HepG2 (cell line): ENCODE data around the gene GCHFR. TPM values are rescaled to one million over a fixed set of nuclear protein-coding genes. Genes with fewer than 3 reads are reported as not detected.

Experiments
- ATAC-seq: fragments of 200-7000 bp; cut with Tn5 transposase; 3 replicates; pipeline ENCODE4 v1.9.1; 2020; ENCODE audit warnings: mild to moderate bottlenecking, moderate library complexity
- BruUV-seq: library from RNA; stranded (reverse); fragments of 400-500 nt; replicated peaks from 2 replicates; lab custom pipeline; 2021; lab: Mats Ljungman, UMichigan
- CTCF ChIA-PET: fragments of 300-600 bp; formaldehyde crosslinking; extraction: SDS; loops from one replicate; lab custom pipeline; 2021; ENCODE audit warnings: low total read pairs, inconsistent platforms, low intra/inter-chr PET ratio; lab: Yijun Ruan, JAX
- POLR2A ChIA-PET: fragments of 350-600 bp; sonication (Branson Sonifier 250); formaldehyde crosslinking; loops from one replicate; lab custom pipeline; 2020; ENCODE audit warnings: antibody characterized with exemption, inconsistent platforms; lab: Yijun Ruan, JAX
- DNase-seq: peaks from one replicate; pipeline ENCODE4 v3.0.0-alpha.2; 2015; ENCODE audit warnings: low spot score
- FAIRE-seq: peaks from 3 replicates; lab custom pipeline; 2011; peaks lifted over from hg19 to GRCh38; lab: Jason Lieb, UNC
- H2AFZ ChIP-seq: one replicate; pipeline ENCODE4 v1.6.1; 2011; ENCODE audit warnings: low read length, inconsistent platforms
- H3K27ac ChIP-seq: fragments of 300-600 bp; 3 replicates; pipeline ENCODE4 v1.8.0; 2011; ENCODE audit warnings: mixed run types, mild to moderate bottlenecking, mixed read lengths, low read length, inconsistent platforms; ENCODE audit not compliant: insufficient read depth; ENCODE audit errors: extremely low read length
- H3K27me3 ChIP-seq, 2 experiments: fragments of 200-600 bp in 1 of 2; 2 replicates in 1 of 2; 3 replicates in 1 of 2; pipeline versions ENCODE4 v1.6.0 to v1.8.0; 2011; ENCODE audit warnings: low read length in 2 of 2, mild to moderate bottlenecking in 2 of 2, moderate library complexity in 2 of 2, inconsistent platforms in 1 of 2; ENCODE audit not compliant: insufficient read depth in 2 of 2, control insufficient read depth in 1 of 2
- H3K36me3 ChIP-seq, 2 experiments: fragments of 200-600 bp in 1 of 2; replicated peaks in 1 of 2; 2 replicates in 1 of 2; 3 replicates in 1 of 2; pipeline versions ENCODE4 v1.5.1 to v1.8.0; 2011; ENCODE audit warnings: low read length in 2 of 2, inconsistent platforms in 1 of 2; ENCODE audit not compliant: insufficient read depth in 2 of 2, control insufficient read depth in 1 of 2
- H3K4me1 ChIP-seq: 2 replicates; pipeline ENCODE4 v1.5.1; 2012; ENCODE audit warnings: low read length, inconsistent platforms; ENCODE audit not compliant: insufficient read depth
- H3K4me2 ChIP-seq: 2 replicates; pipeline ENCODE4 v1.6.0; 2011; ENCODE audit warnings: low read depth, low read length, inconsistent platforms
- H3K4me3 ChIP-seq, 3 experiments: fragments of 200-600 bp in 1 of 3; sonication (generic), shearing (Covaris generic) in 1 of 3; replicated peaks in 1 of 3; 2 replicates each; pipeline ENCODE4 v1.5.1; 2011 to 2016; ENCODE audit warnings: low read length in 3 of 3, inconsistent platforms in 2 of 3, low read depth in 2 of 3, mild to moderate bottlenecking in 2 of 3, control low read depth in 1 of 3, mixed read lengths in 1 of 3; ENCODE audit not compliant: insufficient read depth in 1 of 3
- H3K79me2 ChIP-seq: one replicate; pipeline ENCODE4 v1.6.1; 2011; ENCODE audit warnings: low read length, inconsistent platforms; ENCODE audit not compliant: insufficient read depth
- H3K9ac ChIP-seq: 2 replicates; pipeline ENCODE4 v1.6.0; 2011; ENCODE audit warnings: mild to moderate bottlenecking, low read depth, low read length, inconsistent platforms; ENCODE audit not compliant: insufficient read depth
- H3K9me3 ChIP-seq: 2 replicates; pipeline ENCODE4 v1.5.1; 2012; ENCODE audit warnings: mild to moderate bottlenecking, low read length
- H4K20me1 ChIP-seq: 2 replicates; pipeline ENCODE4 v1.6.0; 2011; ENCODE audit warnings: inconsistent platforms, mild to moderate bottlenecking, low read length, moderate library complexity; ENCODE audit not compliant: insufficient read depth
- CREM ChIP-seq, 2 experiments: sonication (generic) in 1 of 2; formaldehyde crosslinking in 1 of 2; IDR thresholded peaks; 2 replicates each; pipeline versions ENCODE4 v1.4.0 to v1.6.1; 2016 to 2020; ENCODE audit warnings: antibody characterized with exemption in 1 of 2, mild to moderate bottlenecking in 1 of 2, missing genetic modification reagents in 1 of 2
- FOXA3 ChIP-seq: IDR thresholded peaks from 2 replicates; pipeline ENCODE4 v1.6.1; 2016; ENCODE audit warnings: missing genetic modification reagents, missing compliant biosample characterization
- KMT2A ChIP-seq: sonication (generic); formaldehyde crosslinking; IDR thresholded peaks from 2 replicates; pipeline ENCODE4 v1.4.0; 2020; ENCODE audit warnings: missing genetic modification reagents
- MAF1 ChIP-seq: sonication (generic); formaldehyde crosslinking; IDR thresholded peaks from 2 replicates; pipeline ENCODE4 v1.5.0; 2020; ENCODE audit warnings: missing genetic modification reagents, borderline replicate concordance
- ONECUT2 ChIP-seq: sonication (generic); formaldehyde crosslinking; IDR thresholded peaks from 2 replicates; pipeline ENCODE4 v1.4.0; 2020; ENCODE audit warnings: missing genetic modification reagents
- PAF1 ChIP-seq: IDR thresholded peaks from 2 replicates; pipeline ENCODE4 v1.6.1; 2016; ENCODE audit warnings: missing genetic modification reagents, missing compliant biosample characterization
- PLRG1 ChIP-seq: fragments of 450-650 bp; conservative IDR thresholded peaks from 2 replicates; pipeline ENCODE4 v1.6.1; 2016
- SMAD9 ChIP-seq: sonication (generic); formaldehyde crosslinking; IDR thresholded peaks from 2 replicates; pipeline ENCODE4 v1.5.1; 2020; ENCODE audit warnings: mild to moderate bottlenecking, missing genetic modification reagents
- ZNF775 ChIP-seq: sonication (generic); formaldehyde crosslinking; IDR thresholded peaks from 2 replicates; pipeline ENCODE4 v1.4.0; 2020; ENCODE audit warnings: missing genetic modification reagents, mild to moderate bottlenecking, moderate library complexity, borderline replicate concordance
- ZSCAN31 ChIP-seq: sonication (generic); formaldehyde crosslinking; IDR thresholded peaks from 2 replicates; pipeline ENCODE4 v1.5.0; 2020; ENCODE audit warnings: low read depth, mild to moderate bottlenecking, missing genetic modification reagents
- WGBS: methylation state at CpG from one replicate; pipeline ENCODE4 v1.1.6; 2017; ENCODE audit warnings: low lambda C conversion rate; 5-methylcytosine and 5-hydroxymethylcytosine counted together
- in situ Hi-C: cut with HindIII; loops from 2 replicates; pipeline ENCODE4 v1.10.0; 2017; ENCODE audit warnings: low pct_unique_long_range_greater_than_20kb; ENCODE audit not compliant: extremely low pct_ligation_motif_present
- intact Hi-C: fragments of 100-400 bp; cut with micrococcal nuclease; formaldehyde crosslinking; loops from one replicate; pipeline ENCODE4 v1.10.0; 2022; ENCODE audit not compliant: unreplicated experiment
- polyA plus RNA-seq, 8 experiments: library from polyadenylated mRNA; depleted of rRNA in 3 of 8; stranded (reverse) in 7 of 8; unstranded in 1 of 8; fragments of >200 nt; fragmentation: Illumina TruSeq in 4 of 8; extraction: Trizol in 4 of 8; gene quantifications; 2 replicates each; pipeline versions ENCODE4 v1.2.1 to v1.2.3, GENCODE V29; 2011 to 2016; ENCODE audit warnings: low read depth in 4 of 8, missing spikeins in 1 of 8, mixed read lengths in 1 of 8; ENCODE audit not compliant: insufficient read depth in 1 of 8
- total RNA-seq, 5 experiments: library from RNA; depleted of rRNA; stranded (reverse); fragments of >200 nt; fragmentation: Illumina TruSeq; extraction: Trizol; gene quantifications; 2 replicates each; pipeline ENCODE4 v1.2.3, GENCODE V29; 2016; ENCODE audit warnings: low read depth in 1 of 5
- TF ChIP-seq, protein P1 (sequence below): fragments of 450-650 bp; IDR thresholded peaks from 2 replicates; pipeline ENCODE4 v1.6.1; 2017
- TF ChIP-seq, protein P2 (sequence below): sonication (generic); formaldehyde crosslinking; IDR thresholded peaks from 2 replicates; pipeline ENCODE4 v1.5.1; 2020; ENCODE audit warnings: missing genetic modification reagents, mild to moderate bottlenecking, borderline replicate concordance
- TF ChIP-seq, protein P3 (sequence below): sonication (generic); formaldehyde crosslinking; IDR thresholded peaks from 2 replicates; pipeline ENCODE4 v1.9.0; 2021; ENCODE audit warnings: missing genetic modification reagents, borderline replicate concordance
- TF ChIP-seq, protein P4 (sequence below): sonication (generic); formaldehyde crosslinking; IDR thresholded peaks from 2 replicates; pipeline ENCODE4 v1.4.0; 2020; ENCODE audit warnings: missing genetic modification reagents

The GCHFR gene
- total and polyA plus RNA-seq, 2 of the 13 experiments (the other 11 are each of a cell fraction or from before 2014, with no cell fraction given) = 51.5 to 92.4 TPM

DNA sequence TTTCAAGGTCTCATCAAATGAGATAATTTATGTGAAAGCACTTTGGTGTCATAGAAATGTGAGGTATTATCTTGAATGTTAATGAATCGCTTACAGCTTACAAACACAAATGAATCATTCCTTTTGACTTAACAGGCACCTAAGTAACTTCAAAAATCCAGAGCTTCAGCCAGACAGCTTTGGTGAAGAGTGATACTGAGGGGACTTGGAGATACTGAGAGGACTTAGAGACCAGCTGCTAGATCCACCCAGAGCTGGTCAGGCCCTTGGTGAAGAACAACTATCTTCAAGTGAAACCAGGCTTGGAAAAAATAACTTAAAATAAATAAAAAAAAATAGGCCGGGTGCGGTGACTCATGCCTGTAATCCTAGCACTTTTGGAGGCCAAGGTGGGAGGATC lies 26.9 kb downstream of the GCHFR start:
- H3K4me2 ChIP-seq = no peak overlapping the region
- in situ Hi-C loops = no loop called here
- TF ChIP-seq, protein P1, sequence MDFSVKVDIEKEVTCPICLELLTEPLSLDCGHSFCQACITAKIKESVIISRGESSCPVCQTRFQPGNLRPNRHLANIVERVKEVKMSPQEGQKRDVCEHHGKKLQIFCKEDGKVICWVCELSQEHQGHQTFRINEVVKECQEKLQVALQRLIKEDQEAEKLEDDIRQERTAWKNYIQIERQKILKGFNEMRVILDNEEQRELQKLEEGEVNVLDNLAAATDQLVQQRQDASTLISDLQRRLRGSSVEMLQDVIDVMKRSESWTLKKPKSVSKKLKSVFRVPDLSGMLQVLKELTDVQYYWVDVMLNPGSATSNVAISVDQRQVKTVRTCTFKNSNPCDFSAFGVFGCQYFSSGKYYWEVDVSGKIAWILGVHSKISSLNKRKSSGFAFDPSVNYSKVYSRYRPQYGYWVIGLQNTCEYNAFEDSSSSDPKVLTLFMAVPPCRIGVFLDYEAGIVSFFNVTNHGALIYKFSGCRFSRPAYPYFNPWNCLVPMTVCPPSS = no peak
- TF ChIP-seq, protein P2, sequence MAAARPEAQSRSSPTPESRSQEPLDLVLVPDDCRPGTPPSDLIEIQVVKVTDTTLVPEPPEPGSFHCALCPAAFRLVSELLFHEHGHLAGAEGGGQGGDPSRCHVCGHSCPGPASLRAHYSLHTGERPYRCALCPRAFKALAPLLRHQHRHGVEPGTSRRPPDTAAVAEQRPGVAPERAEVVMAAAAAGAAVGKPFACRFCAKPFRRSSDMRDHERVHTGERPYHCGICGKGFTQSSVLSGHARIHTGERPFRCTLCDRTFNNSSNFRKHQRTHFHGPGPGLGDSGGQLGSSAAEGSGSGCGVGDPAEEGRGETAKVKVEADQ (CRISPR knock-in tag) = no peak
- TF ChIP-seq PAF1 (CRISPR knock-in tag) = no peak
- TF ChIP-seq MAF1 (CRISPR knock-in tag) = no peak
- no peak for TF ChIP-seq FOXA3 (CRISPR knock-in tag)
- TF ChIP-seq, protein P3, sequence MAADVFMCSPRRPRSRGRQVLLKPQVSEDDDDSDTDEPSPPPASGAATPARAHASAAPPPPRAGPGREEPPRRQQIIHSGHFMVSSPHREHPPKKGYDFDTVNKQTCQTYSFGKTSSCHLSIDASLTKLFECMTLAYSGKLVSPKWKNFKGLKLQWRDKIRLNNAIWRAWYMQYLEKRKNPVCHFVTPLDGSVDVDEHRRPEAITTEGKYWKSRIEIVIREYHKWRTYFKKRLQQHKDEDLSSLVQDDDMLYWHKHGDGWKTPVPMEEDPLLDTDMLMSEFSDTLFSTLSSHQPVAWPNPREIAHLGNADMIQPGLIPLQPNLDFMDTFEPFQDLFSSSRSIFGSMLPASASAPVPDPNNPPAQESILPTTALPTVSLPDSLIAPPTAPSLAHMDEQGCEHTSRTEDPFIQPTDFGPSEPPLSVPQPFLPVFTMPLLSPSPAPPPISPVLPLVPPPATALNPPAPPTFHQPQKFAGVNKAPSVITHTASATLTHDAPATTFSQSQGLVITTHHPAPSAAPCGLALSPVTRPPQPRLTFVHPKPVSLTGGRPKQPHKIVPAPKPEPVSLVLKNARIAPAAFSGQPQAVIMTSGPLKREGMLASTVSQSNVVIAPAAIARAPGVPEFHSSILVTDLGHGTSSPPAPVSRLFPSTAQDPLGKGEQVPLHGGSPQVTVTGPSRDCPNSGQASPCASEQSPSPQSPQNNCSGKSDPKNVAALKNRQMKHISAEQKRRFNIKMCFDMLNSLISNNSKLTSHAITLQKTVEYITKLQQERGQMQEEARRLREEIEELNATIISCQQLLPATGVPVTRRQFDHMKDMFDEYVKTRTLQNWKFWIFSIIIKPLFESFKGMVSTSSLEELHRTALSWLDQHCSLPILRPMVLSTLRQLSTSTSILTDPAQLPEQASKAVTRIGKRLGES = no peak
- no peak for TF ChIP-seq CREM (IDR thresholded peaks at IDR 0.05)
- TF ChIP-seq CREM (CRISPR knock-in tag; IDR thresholded peaks at IDR 0.05) = no peak
- no peak for TF ChIP-seq ZSCAN31 (CRISPR knock-in tag)
- TF ChIP-seq PLRG1 = no peak
- no peak for TF ChIP-seq ONECUT2 (CRISPR knock-in tag)
- TF ChIP-seq, protein P4, sequence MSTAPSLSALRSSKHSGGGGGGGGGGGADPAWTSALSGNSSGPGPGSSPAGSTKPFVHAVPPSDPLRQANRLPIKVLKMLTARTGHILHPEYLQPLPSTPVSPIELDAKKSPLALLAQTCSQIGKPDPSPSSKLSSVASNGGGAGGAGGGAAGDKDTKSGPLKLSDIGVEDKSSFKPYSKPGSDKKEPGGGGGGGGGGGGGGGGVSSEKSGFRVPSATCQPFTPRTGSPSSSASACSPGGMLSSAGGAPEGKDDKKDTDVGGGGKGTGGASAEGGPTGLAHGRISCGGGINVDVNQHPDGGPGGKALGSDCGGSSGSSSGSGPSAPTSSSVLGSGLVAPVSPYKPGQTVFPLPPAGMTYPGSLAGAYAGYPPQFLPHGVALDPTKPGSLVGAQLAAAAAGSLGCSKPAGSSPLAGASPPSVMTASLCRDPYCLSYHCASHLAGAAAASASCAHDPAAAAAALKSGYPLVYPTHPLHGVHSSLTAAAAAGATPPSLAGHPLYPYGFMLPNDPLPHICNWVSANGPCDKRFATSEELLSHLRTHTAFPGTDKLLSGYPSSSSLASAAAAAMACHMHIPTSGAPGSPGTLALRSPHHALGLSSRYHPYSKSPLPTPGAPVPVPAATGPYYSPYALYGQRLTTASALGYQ (CRISPR knock-in tag) = no peak
- no peak for TF ChIP-seq ZNF775 (CRISPR knock-in tag)
- TF ChIP-seq KMT2A = no peak
- TF ChIP-seq SMAD9 = no peak
- WGBS = 98% methylated on average over 3 of the region's 3 CpGs
- POLR2A ChIA-PET = interaction anchor here (1.0 to 1.4 kb wide), 2 partner anchors 11 to 17 kb away, joined by 3 to 4 read pairs; partner anchors contain the start of genes DNAJC17 and ZFYVE19
- H3K4me1 ChIP-seq = peaks cover 56% of the 10 kb centered on the region
- intact Hi-C loops = no loop called here
- DNase-seq = no peak
- peaks cover 18% of the 10 kb centered on the region for H3K79me2 ChIP-seq
- no peak overlapping the region for H3K9ac ChIP-seq
- no peak for ATAC-seq
- no peaks in the 10 kb centered on the region for H3K9me3 ChIP-seq
- FAIRE-seq = no peak
- no peak overlapping the region for H3K4me3 ChIP-seq
- BruUV-seq = no TSS peak
- H3K27me3 ChIP-seq = no peaks in the 10 kb centered on the region
- H4K20me1 ChIP-seq = no peaks in the 10 kb centered on the region
- no peak overlapping the region for H3K27ac ChIP-seq
- H3K36me3 ChIP-seq = 0 out of 5 replicates have a peak, but pooled peaks cover 0 to 4% of the 10 kb centered on the region in 2 experiments
- CTCF ChIA-PET = no interaction called here
- H2AFZ ChIP-seq = no peak overlapping the region
